Choroid plexus epithelial cell (primary cell): ENCODE results near the gene BARX2.

ENCODE experiments used
- DNase-seq: peaks from one replicate; pipeline ENCODE4 v3.0.0-alpha.2; 2010; ENCODE audit warnings: low read depth
- H3K4me3 ChIP-seq: 2 replicates; pipeline ENCODE4 v1.5.1; 2011; ENCODE audit warnings: low read depth, mild to moderate bottlenecking, control low read depth, low read length, moderate library complexity
- CTCF ChIP-seq: conservative IDR thresholded peaks from 2 replicates; pipeline ENCODE4 v1.5.1; 2011; ENCODE audit warnings: low read depth, mild to moderate bottlenecking, control low read depth, inconsistent platforms, low read length, moderate library complexity

The BARX2 gene

GRCh38 chr11:129396454-129396853 is 20.8 kb downstream of the BARX2 start:
- no peak overlapping the region for H3K4me3 ChIP-seq
- no peak for TF ChIP-seq CTCF
- no peak for DNase-seq

- no peak for TF ChIP-seq CTCF
- DNase-seq, result no peak
- H3K4me3 ChIP-seq, result no peak overlapping the region
Observed at GRCh38 chr11:129402206-129403171, 26.8 kb downstream of the BARX2 start.

- TF ChIP-seq CTCF, result no peak
- no peak for DNase-seq
- no peak overlapping the region for H3K4me3 ChIP-seq
Observed at GRCh38 chr11:129404731-129405130, 29.1 kb downstream of the BARX2 start.

GRCh38 chr11:129408865-129409444 is 33.3 kb downstream of the BARX2 start:
- H3K4me3 ChIP-seq, result no peak overlapping the region
- no peak for DNase-seq
- no peak for TF ChIP-seq CTCF

GRCh38 chr11:129410395-129410960 is 34.8 kb downstream of the BARX2 start:
- no peak for TF ChIP-seq CTCF
- no peak overlapping the region for H3K4me3 ChIP-seq
- DNase-seq, result no peak

- TF ChIP-seq CTCF, result no peak
- H3K4me3 ChIP-seq, result no peak overlapping the region
- no peak for DNase-seq
Observed at GRCh38 chr11:129412494-129412893, 36.8 kb downstream of the BARX2 start.
